ENCODE measurements around the gene BORCS5.

DNA sequence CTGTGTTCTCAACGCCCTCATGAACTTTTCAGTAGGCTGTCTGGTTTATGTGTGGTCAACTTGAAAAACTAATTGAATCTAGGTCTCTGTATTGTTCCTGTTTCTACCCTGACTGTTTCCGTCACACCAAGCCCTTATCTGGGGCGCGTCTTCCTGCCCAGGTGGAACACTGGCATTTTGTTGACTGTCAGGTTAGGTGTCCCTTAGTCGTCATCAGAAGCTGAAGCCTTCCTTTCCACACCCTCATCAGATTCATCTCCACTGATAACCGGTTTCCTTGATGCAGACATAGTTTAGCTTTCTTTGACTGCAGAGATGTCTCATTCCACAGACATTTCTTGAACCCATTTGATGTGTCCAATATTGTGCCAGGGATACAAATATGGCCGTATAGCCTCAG is 109.3 kb downstream of the BORCS5 start:
- TF ChIP-seq EZH2phosphoT487 (IDR thresholded peaks at IDR 0.05; ENCODE audit: borderline replicate concordance, low read length) = no peak
- TF ChIP-seq, protein P1, sequence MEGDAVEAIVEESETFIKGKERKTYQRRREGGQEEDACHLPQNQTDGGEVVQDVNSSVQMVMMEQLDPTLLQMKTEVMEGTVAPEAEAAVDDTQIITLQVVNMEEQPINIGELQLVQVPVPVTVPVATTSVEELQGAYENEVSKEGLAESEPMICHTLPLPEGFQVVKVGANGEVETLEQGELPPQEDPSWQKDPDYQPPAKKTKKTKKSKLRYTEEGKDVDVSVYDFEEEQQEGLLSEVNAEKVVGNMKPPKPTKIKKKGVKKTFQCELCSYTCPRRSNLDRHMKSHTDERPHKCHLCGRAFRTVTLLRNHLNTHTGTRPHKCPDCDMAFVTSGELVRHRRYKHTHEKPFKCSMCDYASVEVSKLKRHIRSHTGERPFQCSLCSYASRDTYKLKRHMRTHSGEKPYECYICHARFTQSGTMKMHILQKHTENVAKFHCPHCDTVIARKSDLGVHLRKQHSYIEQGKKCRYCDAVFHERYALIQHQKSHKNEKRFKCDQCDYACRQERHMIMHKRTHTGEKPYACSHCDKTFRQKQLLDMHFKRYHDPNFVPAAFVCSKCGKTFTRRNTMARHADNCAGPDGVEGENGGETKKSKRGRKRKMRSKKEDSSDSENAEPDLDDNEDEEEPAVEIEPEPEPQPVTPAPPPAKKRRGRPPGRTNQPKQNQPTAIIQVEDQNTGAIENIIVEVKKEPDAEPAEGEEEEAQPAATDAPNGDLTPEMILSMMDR (IDR thresholded peaks at IDR 0.05; ENCODE audit: low read depth, low read length, poor library complexity, severe bottlenecking) = no peak
